Fibroblast of lung (primary cell): ENCODE data around the gene LKAAEAR1. TPM values are rescaled to one million over a fixed set of nuclear protein-coding genes. Genes with fewer than 3 reads are reported as not detected.

ENCODE experiments used
- DNase-seq, 2 donors: peaks; one replicate each; pipeline versions ENCODE4 v3.0.0 to v3.0.0-alpha.2; 2010; ENCODE audit warnings: low read depth in 2 of 2
- H2AFZ ChIP-seq: 2 replicates; pipeline ENCODE4 v1.5.1; 2012; ENCODE audit warnings: low read length, control low read depth, inconsistent platforms
- H3K27ac ChIP-seq: 2 replicates; pipeline ENCODE4 v1.5.1; 2011; ENCODE audit warnings: low read length, control low read depth; ENCODE audit not compliant: insufficient read depth
- H3K27me3 ChIP-seq: 2 replicates; pipeline ENCODE4 v1.5.1; 2011; ENCODE audit warnings: mild to moderate bottlenecking, low read length; ENCODE audit not compliant: control insufficient read depth, insufficient read depth
- H3K36me3 ChIP-seq: 2 replicates; pipeline ENCODE4 v1.5.1; 2011; ENCODE audit warnings: low read length; ENCODE audit not compliant: control insufficient read depth, insufficient read depth
- H3K4me1 ChIP-seq: 2 replicates; pipeline ENCODE4 v1.5.1; 2011; ENCODE audit warnings: low read length; ENCODE audit not compliant: control insufficient read depth, insufficient read depth; ENCODE audit errors: extremely low read depth
- H3K4me2 ChIP-seq: 2 replicates; pipeline ENCODE4 v1.5.1; 2011; ENCODE audit warnings: low read length, control low read depth; ENCODE audit not compliant: insufficient read depth; ENCODE audit errors: extremely low read depth
- H3K4me3 ChIP-seq, 4 experiments: fragments of 200-600 bp in 1 of 4; sonication (generic) in 1 of 4; replicated peaks in 1 of 4; 2 replicates each; pipeline ENCODE4 v1.5.1; 2011 to 2016; ENCODE audit warnings: low read length in 4 of 4, low read depth in 3 of 4, mild to moderate bottlenecking in 3 of 4, control low read depth in 2 of 4, inconsistent platforms in 1 of 4, mixed read lengths in 1 of 4; ENCODE audit not compliant: insufficient read depth in 1 of 4; ENCODE audit errors: control extremely low read depth in 1 of 4
- H3K79me2 ChIP-seq: 2 replicates; pipeline ENCODE4 v1.5.1; 2012; ENCODE audit warnings: mild to moderate bottlenecking, low read length, inconsistent platforms; ENCODE audit not compliant: control insufficient read depth, insufficient read depth
- H3K9ac ChIP-seq: 2 replicates; pipeline ENCODE4 v1.5.1; 2011; ENCODE audit warnings: mild to moderate bottlenecking, low read length, control low read depth; ENCODE audit not compliant: insufficient read depth
- H3K9me3 ChIP-seq: 2 replicates; pipeline ENCODE4 v1.5.1; 2012; ENCODE audit warnings: low read depth, low read length; ENCODE audit not compliant: control insufficient read depth, insufficient read depth
- H4K20me1 ChIP-seq: 2 replicates; pipeline ENCODE4 v1.5.1; 2011; ENCODE audit warnings: low read length; ENCODE audit not compliant: control insufficient read depth, insufficient read depth; ENCODE audit errors: extremely low read depth
- CTCF ChIP-seq, 2 donors: IDR thresholded peaks in 1 of 2; conservative IDR thresholded peaks in 1 of 2; 1 replicate in 1 of 2; 2 replicates in 1 of 2; pipeline ENCODE4 v1.5.1; 2011 to 2012; ENCODE audit warnings: low read length in 2 of 2, control low read depth in 1 of 2, inconsistent platforms in 1 of 2, low read depth in 1 of 2, mild to moderate bottlenecking in 1 of 2
- EZH2 ChIP-seq: IDR thresholded peaks from 2 replicates; pipeline ENCODE4 v1.5.1; 2012; ENCODE audit warnings: low read length, control low read depth, mild to moderate bottlenecking; ENCODE audit errors: missing control alignments
- polyA plus RNA-seq, 2 donors: library from polyadenylated mRNA; depleted of rRNA in 1 of 2; stranded (reverse) in 1 of 2; unstranded in 1 of 2; fragments of >200 nt; gene quantifications; 2 replicates each; pipeline ENCODE4 v1.2.1, GENCODE V29; 2011 to 2012; ENCODE audit warnings: missing spikeins in 1 of 2
- total RNA-seq: library from RNA; depleted of rRNA; stranded (reverse); fragments of >200 nt; gene quantifications from 2 replicates; pipeline ENCODE4 v1.2.1, GENCODE V29; 2014

The LKAAEAR1 gene
- total and polyA plus RNA-seq, 2 donors (not counting 1 experiment from before 2014, with no cell fraction given), result not detected

GRCh38 chr20:64104667-64105451 lies 20.7 kb upstream of the LKAAEAR1 start:
- H2AFZ ChIP-seq, result no peak overlapping the region
- H3K9ac ChIP-seq, result no peak overlapping the region
- no peaks in the 10 kb centered on the region for H4K20me1 ChIP-seq
- H3K27me3 ChIP-seq, result peaks cover 31% of the 10 kb centered on the region
- H3K4me2 ChIP-seq, result no peak overlapping the region
- H3K27ac ChIP-seq, result no peak overlapping the region
- H3K4me3 ChIP-seq, result no peak overlapping the region
- no peaks in the 10 kb centered on the region for H3K36me3 ChIP-seq
- no peaks in the 10 kb centered on the region for H3K4me1 ChIP-seq
- no peak for DNase-seq
- TF ChIP-seq EZH2 (no peak), CTCF (conservative IDR thresholded peaks at IDR 0.05 in 1 of 2, IDR thresholded peaks at IDR 0.05 in 1 of 2; ENCODE audit: low read depth in 1 of 2, low read length in 2 of 2) (no peak)
- no peaks in the 10 kb centered on the region for H3K9me3 ChIP-seq
- no peaks in the 10 kb centered on the region for H3K79me2 ChIP-seq

GRCh38 chr20:64103871-64104666 lies 19.9 kb upstream of the LKAAEAR1 start:
- Histone ChIP-seq H3K4me2 (no peak overlapping the region), H2AFZ (no peak overlapping the region), H3K27ac (no peak overlapping the region), H3K79me2 (no peaks in the 10 kb centered on the region), H3K9me3 (no peaks in the 10 kb centered on the region), H3K36me3 (no peaks in the 10 kb centered on the region), H3K4me3 (no peak overlapping the region), H3K9ac (no peak overlapping the region), H3K4me1 (no peaks in the 10 kb centered on the region), H3K27me3 (peaks cover 31% of the 10 kb centered on the region), H4K20me1 (no peaks in the 10 kb centered on the region)
- TF ChIP-seq CTCF (conservative IDR thresholded peaks at IDR 0.05 in 1 of 2, IDR thresholded peaks at IDR 0.05 in 1 of 2; ENCODE audit: low read depth in 1 of 2, low read length in 2 of 2), result no peak
- TF ChIP-seq EZH2, result no peak
- DNase-seq, result no peak

DNA sequence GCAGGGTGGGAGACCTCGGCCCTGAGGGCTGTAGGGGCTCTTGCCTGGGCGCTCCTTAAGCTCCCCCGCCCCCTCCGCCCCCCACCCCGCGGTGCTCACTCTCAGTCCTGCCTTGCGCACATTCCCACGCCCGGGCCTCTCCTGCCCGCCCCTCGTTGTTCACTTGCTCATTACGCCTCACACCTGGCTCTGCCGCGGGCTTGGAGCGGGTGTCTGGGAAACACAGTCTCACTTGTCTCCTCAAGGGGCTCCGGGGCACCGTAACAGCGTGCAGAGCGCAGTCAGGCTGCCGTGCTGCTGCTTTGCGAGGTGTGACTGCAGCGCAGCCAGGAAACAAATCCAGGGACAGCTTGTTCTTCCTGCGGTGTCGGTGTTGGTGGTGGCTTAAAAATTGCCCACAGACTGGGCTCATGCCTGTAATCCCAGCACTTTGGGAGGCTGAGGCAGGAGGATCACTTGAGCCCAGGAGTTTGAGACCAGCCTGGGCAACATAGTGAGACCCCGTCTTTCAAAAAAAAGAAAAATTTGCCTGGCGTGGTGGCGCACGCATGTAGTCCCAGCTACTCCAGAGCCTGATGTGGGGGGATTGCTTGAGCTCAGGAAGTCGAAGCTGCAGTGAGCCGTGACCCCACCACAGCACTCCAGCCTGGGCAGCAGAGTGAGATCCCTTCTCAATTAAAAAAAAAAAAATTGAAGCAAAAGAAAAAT lies 18.6 kb upstream of the LKAAEAR1 start:
- no peaks in the 10 kb centered on the region for H4K20me1 ChIP-seq
- no peak overlapping the region for H3K27ac ChIP-seq
- TF ChIP-seq EZH2 (no peak), CTCF (conservative IDR thresholded peaks at IDR 0.05 in 1 of 2, IDR thresholded peaks at IDR 0.05 in 1 of 2; ENCODE audit: low read depth in 1 of 2, low read length in 2 of 2) (no peak)
- peaks cover 31% of the 10 kb centered on the region for H3K27me3 ChIP-seq
- no peaks in the 10 kb centered on the region for H3K9me3 ChIP-seq
- H3K4me3 ChIP-seq, result no peak overlapping the region
- H2AFZ ChIP-seq, result no peak overlapping the region
- DNase-seq, result no peak
- H3K79me2 ChIP-seq, result no peaks in the 10 kb centered on the region
- no peak overlapping the region for H3K9ac ChIP-seq
- H3K4me1 ChIP-seq, result no peaks in the 10 kb centered on the region
- H3K36me3 ChIP-seq, result no peaks in the 10 kb centered on the region
- no peak overlapping the region for H3K4me2 ChIP-seq
